HepG2 (cell line): ENCODE measurements around the gene KAZN. TPM values are rescaled to one million over a fixed set of nuclear protein-coding genes. Genes with fewer than 3 reads are reported as not detected.

Experiments used
- ATM ChIP-seq: fragments of 450-650 bp; IDR thresholded peaks from 2 replicates; pipeline ENCODE4 v1.7.1; 2017; ENCODE audit warnings: mild to moderate bottlenecking, borderline replicate concordance
- CC2D1A ChIP-seq: sonication (generic); formaldehyde crosslinking; IDR thresholded peaks from 2 replicates; pipeline ENCODE4 v1.8.1; 2023; ENCODE audit warnings: mild to moderate bottlenecking, missing genetic modification reagents
- EED ChIP-seq: sonication (generic); formaldehyde crosslinking; IDR thresholded peaks from 2 replicates; pipeline ENCODE4 v1.5.0; 2020; ENCODE audit warnings: mild to moderate bottlenecking, missing genetic modification reagents
- HDAC2 ChIP-seq: sonication (generic); formaldehyde crosslinking; IDR thresholded peaks from 2 replicates; pipeline ENCODE4 v1.4.0; 2020; ENCODE audit warnings: missing genetic modification reagents
- KLF15 ChIP-seq: sonication (generic); formaldehyde crosslinking; IDR thresholded peaks from 2 replicates; pipeline ENCODE4 v1.8.1; 2023; ENCODE audit warnings: borderline replicate concordance, mild to moderate bottlenecking, inconsistent platforms, missing genetic modification reagents, mixed read lengths
- MXD4 ChIP-seq: IDR thresholded peaks from 2 replicates; pipeline ENCODE4 v1.6.1; 2016; ENCODE audit warnings: mild to moderate bottlenecking, missing biosample characterization, missing genetic modification reagents
- NONO ChIP-seq, 2 experiments: fragments of 450-650 bp in 1 of 2; sonication (generic) in 1 of 2; formaldehyde crosslinking in 1 of 2; IDR thresholded peaks in 1 of 2; conservative IDR thresholded peaks in 1 of 2; 2 replicates each; pipeline versions ENCODE4 v1.6.1 to v1.8.0; 2017 to 2022; ENCODE audit warnings: mild to moderate bottlenecking in 1 of 2, missing genetic modification reagents in 1 of 2, moderate library complexity in 1 of 2
- RBAK ChIP-seq: sonication (generic); formaldehyde crosslinking; IDR thresholded peaks from 2 replicates; pipeline ENCODE4 v1.5.1; 2020; ENCODE audit warnings: mild to moderate bottlenecking, missing genetic modification reagents
- REL ChIP-seq: sonication (generic); formaldehyde crosslinking; conservative IDR thresholded peaks from 2 replicates; pipeline ENCODE4 v1.8.0; 2022; ENCODE audit warnings: mild to moderate bottlenecking, missing genetic modification reagents, moderate library complexity
- SRY ChIP-seq: sonication (generic); formaldehyde crosslinking; IDR thresholded peaks from 2 replicates; pipeline ENCODE4 v1.8.0; 2022; ENCODE audit warnings: mild to moderate bottlenecking, missing genetic modification reagents
- TEAD3 ChIP-seq: optimal IDR thresholded peaks from 2 replicates; pipeline ENCODE3; 2016; ENCODE audit warnings: borderline replicate concordance
- TGIF2 ChIP-seq: IDR thresholded peaks from 2 replicates; pipeline ENCODE4 v1.6.1; 2016; ENCODE audit warnings: control low read depth, missing compliant biosample characterization
- ZBTB38 ChIP-seq: sonication (generic); formaldehyde crosslinking; IDR thresholded peaks from 2 replicates; pipeline ENCODE4 v1.5.1; 2020; ENCODE audit warnings: mild to moderate bottlenecking, missing genetic modification reagents
- ZFP62 ChIP-seq: sonication (generic); formaldehyde crosslinking; IDR thresholded peaks from 2 replicates; pipeline ENCODE4 v1.4.0; 2020; ENCODE audit warnings: missing genetic modification reagents
- ZNF274 ChIP-seq: sonication (generic); formaldehyde crosslinking; IDR thresholded peaks from 2 replicates; pipeline ENCODE4 v1.5.1; 2020; ENCODE audit warnings: mild to moderate bottlenecking, missing genetic modification reagents
- ZNF292 ChIP-seq: sonication (generic); formaldehyde crosslinking; IDR thresholded peaks from 2 replicates; pipeline ENCODE4 v1.8.1; 2022; ENCODE audit warnings: mild to moderate bottlenecking, low read depth, missing genetic modification reagents, borderline replicate concordance
- ZNF720 ChIP-seq: sonication (generic); formaldehyde crosslinking; IDR thresholded peaks from 2 replicates; pipeline ENCODE4 v1.4.0; 2020; ENCODE audit warnings: missing genetic modification reagents
- ZNF782 ChIP-seq: sonication (generic); formaldehyde crosslinking; IDR thresholded peaks from 2 replicates; pipeline ENCODE4 v1.4.0; 2020; ENCODE audit warnings: missing genetic modification reagents, mild to moderate bottlenecking, borderline replicate concordance
- ZSCAN9 ChIP-seq: IDR thresholded peaks from 2 replicates; pipeline ENCODE4 v1.6.1; 2016; ENCODE audit warnings: borderline replicate concordance
- polyA plus RNA-seq, 8 experiments: library from polyadenylated mRNA; depleted of rRNA in 3 of 8; stranded (reverse) in 7 of 8; unstranded in 1 of 8; fragments of >200 nt; fragmentation: Illumina TruSeq in 4 of 8; extraction: Trizol in 4 of 8; gene quantifications; 2 replicates each; pipeline versions ENCODE4 v1.2.1 to v1.2.3, GENCODE V29; 2011 to 2016; ENCODE audit warnings: low read depth in 4 of 8, missing spikeins in 1 of 8, mixed read lengths in 1 of 8; ENCODE audit not compliant: insufficient read depth in 1 of 8
- total RNA-seq, 5 experiments: library from RNA; depleted of rRNA; stranded (reverse); fragments of >200 nt; fragmentation: Illumina TruSeq; extraction: Trizol; gene quantifications; 2 replicates each; pipeline ENCODE4 v1.2.3, GENCODE V29; 2016; ENCODE audit warnings: low read depth in 1 of 5
- TF ChIP-seq, protein P1 (sequence below): IDR thresholded peaks from 2 replicates; pipeline ENCODE4 v1.6.1; 2016; ENCODE audit warnings: missing compliant biosample characterization, missing genetic modification reagents, borderline replicate concordance
- TF ChIP-seq, protein P2 (sequence below): sonication (generic); formaldehyde crosslinking; IDR thresholded peaks from 2 replicates; pipeline ENCODE4 v1.8.1; 2022; ENCODE audit warnings: low read depth, mild to moderate bottlenecking, missing genetic modification reagents
- TF ChIP-seq, protein P3 (sequence below): sonication (generic); formaldehyde crosslinking; IDR thresholded peaks from 2 replicates; pipeline ENCODE4 v1.5.0; 2020; ENCODE audit warnings: mild to moderate bottlenecking, missing genetic modification reagents
- TF ChIP-seq, protein P4 (sequence below): sonication (generic); formaldehyde crosslinking; IDR thresholded peaks from 2 replicates; pipeline ENCODE4 v1.8.1; 2023; ENCODE audit warnings: mild to moderate bottlenecking, inconsistent platforms, moderate library complexity, missing genetic modification reagents, borderline replicate concordance
- TF ChIP-seq, protein P5 (sequence below): IDR thresholded peaks from 2 replicates; pipeline ENCODE4 v1.6.1; 2016; ENCODE audit warnings: low read depth

The KAZN gene
- total and polyA plus RNA-seq, 2 of the 13 experiments (the other 11 are each of a cell fraction or from before 2014, with no cell fraction given), result 10.4 to 13.5 TPM

DNA sequence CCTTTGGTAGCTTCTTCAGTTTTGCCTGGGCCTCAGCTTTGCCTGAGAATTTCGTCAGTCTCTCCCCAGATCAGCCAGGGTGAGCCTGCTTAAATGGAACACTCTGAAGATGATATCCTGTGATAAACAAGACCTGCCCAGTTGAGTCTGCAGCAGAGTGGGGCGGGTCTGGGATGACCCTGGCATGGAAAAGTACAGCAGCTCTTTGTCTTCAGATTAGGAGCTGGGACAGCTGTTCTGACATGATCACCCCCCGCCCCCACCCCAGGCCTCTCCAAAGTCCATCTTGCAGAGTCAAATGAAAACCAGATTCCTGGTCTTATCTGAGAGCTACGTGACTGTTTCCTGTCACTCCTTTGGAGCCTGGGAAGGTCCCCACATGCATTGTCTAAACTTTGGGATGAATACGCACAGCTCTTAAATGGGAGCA is 552.9 kb downstream of the KAZN start (continued):
- TF ChIP-seq ZNF720 (CRISPR knock-in tag) (no peak), ZNF292 (CRISPR knock-in tag) (peak; percentile 86), ZNF274 (CRISPR knock-in tag) (no peak), SRY (no peak), MXD4 (CRISPR knock-in tag) (no peak), REL (CRISPR knock-in tag) (no peak), TGIF2 (CRISPR knock-in tag) (no peak), ATM (no peak), EED (no peak), KLF15 (CRISPR knock-in tag) (no peak), RBAK (CRISPR knock-in tag) (no peak), CC2D1A (CRISPR knock-in tag) (no peak), ZNF782 (CRISPR knock-in tag) (no peak), TEAD3 (CRISPR knock-in tag) (peak; percentile 49), ZBTB38 (CRISPR knock-in tag) (peak; percentile 32; the same call in 1 of the 2 replicates), HDAC2 (peak; percentile 85), ZSCAN9 (CRISPR knock-in tag) (no peak), NONO (IDR thresholded peaks at IDR 0.05) (no peak), NONO (CRISPR knock-in tag; conservative IDR thresholded peaks at IDR 0.05) (no peak), ZFP62 (no peak)
- TF ChIP-seq, protein P1, sequence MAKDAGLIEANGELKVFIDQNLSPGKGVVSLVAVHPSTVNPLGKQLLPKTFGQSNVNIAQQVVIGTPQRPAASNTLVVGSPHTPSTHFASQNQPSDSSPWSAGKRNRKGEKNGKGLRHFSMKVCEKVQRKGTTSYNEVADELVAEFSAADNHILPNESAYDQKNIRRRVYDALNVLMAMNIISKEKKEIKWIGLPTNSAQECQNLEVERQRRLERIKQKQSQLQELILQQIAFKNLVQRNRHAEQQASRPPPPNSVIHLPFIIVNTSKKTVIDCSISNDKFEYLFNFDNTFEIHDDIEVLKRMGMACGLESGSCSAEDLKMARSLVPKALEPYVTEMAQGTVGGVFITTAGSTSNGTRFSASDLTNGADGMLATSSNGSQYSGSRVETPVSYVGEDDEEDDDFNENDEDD (CRISPR knock-in tag), result no peak
- TF ChIP-seq, protein P2, sequence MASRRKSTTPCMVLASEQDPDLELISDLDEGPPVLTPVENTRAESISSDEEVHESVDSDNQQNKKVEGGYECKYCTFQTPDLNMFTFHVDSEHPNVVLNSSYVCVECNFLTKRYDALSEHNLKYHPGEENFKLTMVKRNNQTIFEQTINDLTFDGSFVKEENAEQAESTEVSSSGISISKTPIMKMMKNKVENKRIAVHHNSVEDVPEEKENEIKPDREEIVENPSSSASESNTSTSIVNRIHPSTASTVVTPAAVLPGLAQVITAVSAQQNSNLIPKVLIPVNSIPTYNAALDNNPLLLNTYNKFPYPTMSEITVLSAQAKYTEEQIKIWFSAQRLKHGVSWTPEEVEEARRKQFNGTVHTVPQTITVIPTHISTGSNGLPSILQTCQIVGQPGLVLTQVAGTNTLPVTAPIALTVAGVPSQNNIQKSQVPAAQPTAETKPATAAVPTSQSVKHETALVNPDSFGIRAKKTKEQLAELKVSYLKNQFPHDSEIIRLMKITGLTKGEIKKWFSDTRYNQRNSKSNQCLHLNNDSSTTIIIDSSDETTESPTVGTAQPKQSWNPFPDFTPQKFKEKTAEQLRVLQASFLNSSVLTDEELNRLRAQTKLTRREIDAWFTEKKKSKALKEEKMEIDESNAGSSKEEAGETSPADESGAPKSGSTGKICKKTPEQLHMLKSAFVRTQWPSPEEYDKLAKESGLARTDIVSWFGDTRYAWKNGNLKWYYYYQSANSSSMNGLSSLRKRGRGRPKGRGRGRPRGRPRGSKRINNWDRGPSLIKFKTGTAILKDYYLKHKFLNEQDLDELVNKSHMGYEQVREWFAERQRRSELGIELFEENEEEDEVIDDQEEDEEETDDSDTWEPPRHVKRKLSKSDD (CRISPR knock-in tag), result no peak
- TF ChIP-seq, protein P3, sequence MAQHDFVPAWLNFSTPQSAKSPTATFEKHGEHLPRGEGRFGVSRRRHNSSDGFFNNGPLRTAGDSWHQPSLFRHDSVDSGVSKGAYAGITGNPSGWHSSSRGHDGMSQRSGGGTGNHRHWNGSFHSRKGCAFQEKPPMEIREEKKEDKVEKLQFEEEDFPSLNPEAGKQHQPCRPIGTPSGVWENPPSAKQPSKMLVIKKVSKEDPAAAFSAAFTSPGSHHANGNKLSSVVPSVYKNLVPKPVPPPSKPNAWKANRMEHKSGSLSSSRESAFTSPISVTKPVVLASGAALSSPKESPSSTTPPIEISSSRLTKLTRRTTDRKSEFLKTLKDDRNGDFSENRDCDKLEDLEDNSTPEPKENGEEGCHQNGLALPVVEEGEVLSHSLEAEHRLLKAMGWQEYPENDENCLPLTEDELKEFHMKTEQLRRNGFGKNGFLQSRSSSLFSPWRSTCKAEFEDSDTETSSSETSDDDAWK, result no peak
- TF ChIP-seq, protein P4, sequence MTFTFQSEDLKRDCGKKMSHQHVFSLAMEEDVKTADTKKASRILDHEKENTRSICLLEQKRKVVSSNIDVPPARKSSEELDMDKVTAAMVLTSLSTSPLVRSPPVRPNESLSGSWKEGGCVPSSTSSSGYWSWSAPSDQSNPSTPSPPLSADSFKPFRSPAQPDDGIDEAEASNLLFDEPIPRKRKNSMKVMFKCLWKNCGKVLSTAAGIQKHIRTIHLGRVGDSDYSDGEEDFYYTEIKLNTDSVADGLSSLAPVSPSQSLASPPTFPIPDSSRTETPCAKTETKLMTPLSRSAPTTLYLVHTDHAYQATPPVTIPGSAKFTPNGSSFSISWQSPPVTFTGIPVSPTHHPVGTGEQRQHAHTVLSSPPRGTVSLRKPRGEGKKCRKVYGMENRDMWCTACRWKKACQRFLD (CRISPR knock-in tag), result no peak
- TF ChIP-seq, protein P5, sequence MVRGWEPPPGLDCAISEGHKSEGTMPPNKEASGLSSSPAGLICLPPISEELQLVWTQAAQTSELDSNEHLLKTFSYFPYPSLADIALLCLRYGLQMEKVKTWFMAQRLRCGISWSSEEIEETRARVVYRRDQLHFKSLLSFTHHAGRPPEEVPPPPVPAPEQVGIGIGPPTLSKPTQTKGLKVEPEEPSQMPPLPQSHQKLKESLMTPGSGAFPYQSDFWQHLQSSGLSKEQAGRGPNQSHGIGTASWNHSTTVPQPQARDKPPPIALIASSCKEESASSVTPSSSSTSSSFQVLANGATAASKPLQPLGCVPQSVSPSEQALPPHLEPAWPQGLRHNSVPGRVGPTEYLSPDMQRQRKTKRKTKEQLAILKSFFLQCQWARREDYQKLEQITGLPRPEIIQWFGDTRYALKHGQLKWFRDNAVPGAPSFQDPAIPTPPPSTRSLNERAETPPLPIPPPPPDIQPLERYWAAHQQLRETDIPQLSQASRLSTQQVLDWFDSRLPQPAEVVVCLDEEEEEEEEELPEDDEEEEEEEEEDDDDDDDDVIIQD (CRISPR knock-in tag), result peak; percentile 87; the same call in 1 of the 2 replicates
